ENCODE measurements around the gene EPN2. TPM values are rescaled to one million over a fixed set of nuclear protein-coding genes. Genes with fewer than 3 reads are reported as not detected.

EPN2 gene
- total RNA-seq, 3 donors from 2014 or later (not counting 1 experiment from before 2014, with no cell fraction given): 2.0 to 13.8 (median 4.9) TPM

GRCh38 chr17:19301274-19301951 is 64.2 kb downstream of the EPN2 start:
- intact Hi-C loops (cut with micrococcal nuclease): no loop called here
- ATAC-seq: no peak
- Histone ChIP-seq H3K27ac (ENCODE audit: low read length) (no peak overlapping the region), H3K27me3 (ENCODE audit: control insufficient read depth, insufficient read depth, low read length) (no peaks in the 10 kb centered on the region), H3K9me3 (ENCODE audit: control insufficient read depth, insufficient read depth, low read length) (no peaks in the 10 kb centered on the region), H3K4me1 (ENCODE audit: control insufficient read depth, insufficient read depth, low read length) (peaks cover 30% of the 10 kb centered on the region), H3K4me3 (ENCODE audit: low read length) (no peak overlapping the region), H3K36me3 (ENCODE audit: control insufficient read depth, insufficient read depth, low read length) (no peaks in the 10 kb centered on the region)
- Mint-ChIP-seq H3K9me3 (no peaks in the 10 kb centered on the region), H3K27me3 (ENCODE audit: low read depth in 2 of 2) (peaks cover 0 to 7% of the 10 kb centered on the region in 2 donors), H3K4me1 (peaks cover 10 to 11% of the 10 kb centered on the region in 2 donors), H3K36me3 (no peaks in the 10 kb centered on the region), H3K4me3 (no peak overlapping the region), H3K27ac (no peak overlapping the region)
- no peak for DNase-seq
- WGBS (ENCODE audit: insufficient coverage): 96% methylated on average over 5 of the region's 5 CpGs
- no peak for TF ChIP-seq CTCF (IDR thresholded peaks at IDR 0.05)

- Histone ChIP-seq H3K9me3 (ENCODE audit: control insufficient read depth, insufficient read depth, low read length) (no peaks in the 10 kb centered on the region), H3K4me3 (ENCODE audit: low read length) (no peak overlapping the region), H3K27ac (ENCODE audit: low read length) (no peak overlapping the region), H3K4me1 (ENCODE audit: control insufficient read depth, insufficient read depth, low read length) (peaks cover 35% of the 10 kb centered on the region), H3K27me3 (ENCODE audit: control insufficient read depth, insufficient read depth, low read length) (no peaks in the 10 kb centered on the region), H3K36me3 (ENCODE audit: control insufficient read depth, insufficient read depth, low read length) (no peaks in the 10 kb centered on the region)
- H3K4me3 Mint-ChIP-seq: no peak overlapping the region
- no peak for ATAC-seq
- intact Hi-C loops (cut with micrococcal nuclease): no loop called here
- DNase-seq: no peak
- no peak for TF ChIP-seq CTCF (IDR thresholded peaks at IDR 0.05)
- H3K27me3 Mint-ChIP-seq (ENCODE audit: low read depth in 2 of 2): peaks cover 0 to 6% of the 10 kb centered on the region in 2 donors
- no peak overlapping the region for H3K27ac Mint-ChIP-seq
- no peaks in the 10 kb centered on the region for H3K36me3 Mint-ChIP-seq
- H3K9me3 Mint-ChIP-seq: no peaks in the 10 kb centered on the region
- peaks cover 15 to 16% of the 10 kb centered on the region in 2 donors for H3K4me1 Mint-ChIP-seq
- WGBS (ENCODE audit: insufficient coverage): 96% methylated on average over 9 of the region's 9 CpGs
Observed at GRCh38 chr17:19301973-19302372, 64.8 kb downstream of the EPN2 start.

GRCh38 chr17:19302791-19303331 is 65.7 kb downstream of the EPN2 start:
- TF ChIP-seq CTCF (IDR thresholded peaks at IDR 0.05): no peak
- H3K9me3 Mint-ChIP-seq: no peaks in the 10 kb centered on the region
- no peaks in the 10 kb centered on the region for H3K36me3 ChIP-seq (ENCODE audit: control insufficient read depth, insufficient read depth, low read length)
- H3K36me3 Mint-ChIP-seq: no peaks in the 10 kb centered on the region
- DNase-seq (no peak), ATAC-seq (no peak)
- H3K4me3 Mint-ChIP-seq: no peak overlapping the region
- 40% methylated on average over 9 of the region's 9 CpGs for WGBS (ENCODE audit: insufficient coverage)
- H3K27me3 ChIP-seq (ENCODE audit: control insufficient read depth, insufficient read depth, low read length): no peaks in the 10 kb centered on the region
- H3K27me3 Mint-ChIP-seq (ENCODE audit: low read depth in 2 of 2): peaks cover 0 to 7% of the 10 kb centered on the region in 2 donors
- intact Hi-C loops (cut with micrococcal nuclease): no loop called here
- no peak overlapping the region for H3K27ac ChIP-seq (ENCODE audit: low read length)
- no peaks in the 10 kb centered on the region for H3K9me3 ChIP-seq (ENCODE audit: control insufficient read depth, insufficient read depth, low read length)
- no peak overlapping the region for H3K4me3 ChIP-seq (ENCODE audit: low read length)
- H3K4me1 Mint-ChIP-seq: peaks cover 15 to 16% of the 10 kb centered on the region in 2 donors
- H3K4me1 ChIP-seq (ENCODE audit: control insufficient read depth, insufficient read depth, low read length): peaks cover 35% of the 10 kb centered on the region
- no peak overlapping the region for H3K27ac Mint-ChIP-seq

Measured in natural killer cell (primary cell).